HG02938 (cell line): ENCODE data around the gene RBM20.
"Not testable (repeated sequence)": the region's sequence is repeated elsewhere in the genome, so short reads cannot be mapped to it uniquely, and the experiment has no call there.

Experiments
- ATAC-seq: cut with Tn5 transposase; IDR thresholded peaks from one replicate; pipeline ENCODE4 v1.9.1; 2021; ENCODE audit warnings: mild to moderate bottlenecking, moderate library complexity; ENCODE audit not compliant: unreplicated experiment

The RBM20 gene

GRCh38 chr10:110643653-110644597 is at the start of gene RBM20:
Gene RBM20 (plus strand): TSS chr10:110644336. CDS start chr10:110644455, 119 bp downstream.
- ATAC-seq, result no peak

- no peak for ATAC-seq
Measured at GRCh38 chr10:110597476-110597875, 46.7 kb upstream of the RBM20 start.

GRCh38 chr10:110600487-110601101 is 43.5 kb upstream of the RBM20 start:
- peak; percentile 52 for ATAC-seq

DNA sequence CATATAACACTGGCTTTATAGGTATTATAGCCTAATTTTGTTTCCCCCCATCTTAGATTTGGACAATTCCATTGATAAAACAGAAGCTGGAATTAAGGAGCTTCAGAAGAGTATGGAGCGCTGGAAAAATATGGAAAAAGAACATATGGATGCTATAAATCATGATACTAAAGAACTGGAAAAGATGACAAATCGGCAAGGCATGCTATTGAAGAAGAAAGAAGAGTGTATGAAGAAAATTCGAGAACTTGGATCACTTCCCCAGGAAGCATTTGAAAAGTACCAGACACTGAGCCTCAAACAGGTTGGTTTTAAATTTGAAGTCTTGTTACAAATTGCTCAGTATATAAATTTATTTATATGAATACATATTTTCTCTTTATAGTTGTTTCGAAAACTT is 42.6 kb upstream of the RBM20 start:
- ATAC-seq, result no peak

DNA sequence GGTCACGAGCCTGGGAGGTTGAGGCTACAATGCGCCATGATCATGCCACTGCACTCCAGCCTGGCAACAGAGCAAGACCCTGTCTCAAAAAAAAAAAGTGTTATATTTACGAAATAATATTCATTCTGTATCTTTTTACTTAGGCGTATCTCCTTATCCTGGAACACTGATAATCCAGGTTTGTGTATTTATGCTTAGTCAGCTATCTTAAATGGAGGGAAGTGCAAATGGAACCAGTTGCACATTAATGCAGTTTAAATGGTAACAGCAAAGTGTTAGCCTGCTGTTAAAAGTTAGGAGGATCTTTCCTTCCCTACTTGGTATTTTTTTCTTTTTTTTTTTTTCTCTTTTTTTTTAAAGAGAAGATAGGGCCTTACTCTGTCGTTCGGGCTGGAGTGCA is 36.0 kb upstream of the RBM20 start:
- no peak for ATAC-seq

- ATAC-seq, result no peak
Measured at GRCh38 chr10:110609605-110610004, 34.5 kb upstream of the RBM20 start.

GRCh38 chr10:110610308-110610774 is 33.8 kb upstream of the RBM20 start:
- no peak for ATAC-seq

- ATAC-seq, result not testable (repeated sequence)
Measured at GRCh38 chr10:110610781-110611180, 33.4 kb upstream of the RBM20 start.

- ATAC-seq, result peak; percentile 30
Measured at GRCh38 chr10:110612087-110612486, 32.0 kb upstream of the RBM20 start.

DNA sequence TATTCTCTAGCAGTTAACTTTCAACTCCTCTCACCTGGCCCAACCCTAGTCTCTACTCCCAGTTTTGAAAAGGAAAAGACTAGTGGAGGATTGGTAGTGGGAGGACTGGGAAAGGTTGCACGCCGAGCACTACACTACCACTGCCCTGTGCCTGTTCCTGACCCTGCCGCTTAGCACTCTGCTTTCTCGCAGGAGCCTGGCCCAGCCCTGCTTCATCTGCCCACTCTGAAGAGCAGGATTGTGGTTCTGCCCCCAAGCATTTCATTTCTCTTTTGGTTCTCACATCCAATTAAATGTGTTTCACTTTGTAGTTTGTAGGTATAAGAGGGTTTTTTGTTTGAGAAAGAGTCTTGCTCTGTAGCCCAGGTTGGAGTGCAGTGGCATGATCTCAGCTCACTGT is 31.5 kb upstream of the RBM20 start:
- ATAC-seq, result no peak

GRCh38 chr10:110613341-110613995 is 30.7 kb upstream of the RBM20 start:
- ATAC-seq, result no peak

DNA sequence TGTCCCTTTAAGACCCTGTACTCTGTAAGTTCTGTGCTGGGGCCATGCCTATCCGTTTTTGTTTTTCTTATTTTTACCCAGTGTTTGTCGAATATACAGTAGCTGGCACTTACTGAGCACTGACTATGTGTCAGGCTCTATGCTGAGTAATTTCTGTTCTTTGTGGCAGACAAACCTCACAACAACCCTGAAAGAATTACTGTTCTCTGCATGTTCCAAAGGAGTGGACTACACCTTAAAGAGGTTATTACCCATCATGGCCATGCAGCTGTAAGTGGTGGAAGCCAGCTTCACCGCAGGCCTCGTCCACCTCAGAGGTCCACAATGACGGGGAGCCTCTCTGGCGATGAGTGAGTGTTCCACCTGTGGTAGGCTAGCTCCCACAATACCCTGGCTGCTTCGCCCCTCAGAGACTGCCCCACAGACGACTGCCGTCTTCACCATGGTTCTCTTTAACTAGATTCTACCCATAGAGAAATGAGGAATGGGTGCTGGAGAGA is 30.1 kb upstream of the RBM20 start:
- ATAC-seq, result peak; percentile 34

- ATAC-seq, result no peak
Measured at GRCh38 chr10:110615057-110615747, 28.9 kb upstream of the RBM20 start.

DNA sequence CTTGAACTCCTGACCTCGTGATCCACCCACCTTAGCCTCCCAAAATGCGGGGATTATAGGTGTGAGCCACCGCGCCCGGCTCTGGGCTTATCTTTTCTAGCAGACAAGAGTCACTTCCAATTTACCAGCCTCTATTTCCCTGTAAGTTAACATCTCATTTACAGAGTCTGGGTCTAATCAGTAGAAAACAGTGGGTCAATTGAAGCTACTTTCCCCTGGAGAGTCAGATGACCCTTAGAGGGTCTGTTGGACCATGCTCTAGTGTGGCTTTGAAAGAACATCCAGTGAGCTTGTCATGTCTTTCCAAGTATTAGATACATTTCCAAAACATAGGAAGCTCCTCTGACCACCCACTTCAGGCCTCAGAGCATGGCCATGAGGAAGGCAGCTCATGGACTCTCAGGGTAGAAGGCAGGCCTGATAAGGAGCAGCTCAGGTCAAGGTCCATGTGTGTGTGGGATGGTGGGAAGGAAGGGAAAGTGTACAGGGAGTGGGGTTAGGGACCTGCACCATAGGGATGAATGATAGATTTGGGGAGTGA is 27.6 kb upstream of the RBM20 start:
- ATAC-seq, result no peak

DNA sequence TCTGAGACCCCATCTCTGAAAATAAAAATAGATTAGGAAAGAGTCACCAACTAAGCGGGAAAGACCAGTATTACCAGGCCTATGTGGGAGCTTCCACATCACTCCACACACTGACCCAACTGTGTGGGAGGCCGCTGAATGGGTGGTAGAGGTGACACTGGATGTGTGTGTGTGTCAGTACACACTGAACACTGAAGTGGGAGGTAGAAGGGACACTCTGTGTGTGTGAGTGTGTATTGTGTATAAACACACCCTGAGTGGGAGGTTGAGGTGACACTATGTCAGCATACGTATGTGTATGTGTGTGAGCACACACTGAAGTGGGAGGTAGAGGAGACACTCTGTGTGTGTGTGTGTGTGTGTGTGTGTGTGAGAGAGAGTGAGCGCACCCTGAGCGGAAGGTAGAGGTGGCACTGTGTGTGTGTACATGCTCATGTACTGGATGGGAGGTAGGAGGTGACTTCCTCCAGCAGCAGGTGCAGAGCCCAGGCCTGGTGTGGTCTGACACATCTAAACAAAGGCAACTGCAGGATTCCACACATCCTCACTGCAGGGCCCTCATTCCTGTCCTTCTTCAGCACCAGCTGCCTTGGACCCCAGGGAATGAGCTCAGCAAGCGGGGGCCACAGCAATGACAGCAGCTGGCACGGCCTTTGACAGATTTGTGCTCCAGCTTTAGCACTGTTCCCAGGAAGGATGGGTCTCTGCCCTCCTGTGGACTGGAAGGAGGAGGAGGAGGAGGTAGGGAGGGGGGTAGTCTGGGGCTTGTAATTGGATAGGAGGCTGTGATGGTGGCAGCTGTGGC is 26.5 kb upstream of the RBM20 start:
- ATAC-seq, result no peak

GRCh38 chr10:110618230-110618610 is 25.9 kb upstream of the RBM20 start:
- no peak for ATAC-seq

DNA sequence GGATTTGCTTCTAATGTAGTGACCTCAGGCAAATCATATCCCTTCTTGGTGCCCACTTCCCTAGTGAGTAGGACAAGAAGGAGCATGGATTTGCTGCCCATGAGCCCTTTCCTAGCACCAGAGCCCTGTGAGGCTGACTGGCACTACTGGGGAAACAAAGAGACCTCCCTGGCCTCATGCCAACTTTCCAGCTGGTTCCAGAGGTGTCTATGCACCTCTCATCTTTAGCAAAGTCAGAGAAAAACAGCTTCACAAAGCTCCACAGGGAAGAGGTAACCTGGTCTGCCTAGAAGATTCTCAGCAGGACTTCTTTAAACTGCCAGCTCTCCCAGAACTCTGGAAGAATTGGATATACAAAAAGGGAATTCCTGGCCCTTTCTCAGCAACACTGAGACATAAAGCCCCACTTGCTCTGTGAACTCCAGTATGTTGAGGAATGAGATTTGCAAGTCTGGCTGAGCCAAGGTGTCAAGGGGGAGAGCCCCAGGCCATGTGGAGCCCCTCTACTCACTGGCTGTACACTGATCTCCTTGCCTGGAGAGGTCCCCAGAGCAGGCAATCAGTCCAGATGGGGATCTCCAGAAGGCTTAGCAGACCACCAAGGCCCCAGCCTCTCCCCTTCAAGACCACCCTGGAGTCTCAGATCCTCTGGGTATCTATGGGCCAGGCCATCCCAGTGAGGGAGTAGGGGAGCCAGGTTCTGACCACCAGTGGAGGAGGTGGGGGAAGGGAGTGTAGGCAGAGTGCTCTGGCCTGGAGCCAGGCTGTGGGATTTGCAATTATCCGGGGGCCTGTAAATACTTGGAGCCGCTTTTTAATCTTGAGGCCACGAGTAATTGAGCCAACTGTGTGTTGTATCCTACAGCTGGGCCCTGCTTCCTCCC is 24.4 kb upstream of the RBM20 start:
- ATAC-seq, result no peak

DNA sequence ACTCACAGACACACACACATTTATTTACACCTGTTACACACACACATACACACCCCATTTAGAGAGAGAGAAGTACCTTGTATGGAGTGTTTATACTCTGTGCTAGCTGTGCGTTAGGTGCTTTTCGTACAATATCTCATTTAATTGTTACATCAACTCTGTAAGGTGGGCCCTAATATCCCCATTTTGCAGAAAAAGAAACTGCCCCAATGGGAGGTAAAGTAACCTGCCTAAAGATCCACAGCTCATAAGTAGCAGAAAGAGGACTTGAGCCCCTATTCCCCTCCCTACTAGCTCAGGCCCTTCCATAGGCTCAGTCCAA is 23.8 kb upstream of the RBM20 start:
- no peak for ATAC-seq

DNA sequence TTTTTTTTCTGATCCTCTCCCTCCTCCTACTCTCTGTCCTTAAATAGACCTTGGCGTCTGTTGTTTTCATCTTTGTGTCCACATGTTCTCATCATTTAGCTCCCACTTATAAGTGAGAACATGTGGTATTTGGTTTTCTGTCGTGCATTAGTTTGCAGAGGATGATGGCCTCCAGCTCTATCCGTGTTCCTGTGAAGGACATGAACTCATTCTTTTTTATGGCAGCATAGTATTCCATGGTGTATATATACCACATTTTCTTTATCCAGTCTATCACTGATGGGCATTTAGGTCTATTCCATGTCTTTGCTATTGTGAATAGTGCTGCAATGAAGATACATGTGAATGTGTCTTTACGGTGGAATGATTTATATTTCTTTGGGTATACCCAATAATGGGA is 20.8 kb upstream of the RBM20 start:
- not testable (repeated sequence) for ATAC-seq
